ENCODE data around the gene GALNT1.

GALNT1 gene

GRCh38 chr18:35731701-35732100 lies 150.2 kb downstream of the GALNT1 start:
- Histone ChIP-seq H3K4me3 (ENCODE audit: low read length) (no peak overlapping the region), H3K79me2 (ENCODE audit: control insufficient read depth, low read length) (no peaks in the 10 kb centered on the region), H3K27ac (ENCODE audit: low read depth, low read length) (no peak overlapping the region), H3K9me3 (ENCODE audit: control insufficient read depth, insufficient read depth, low read length) (no peaks in the 10 kb centered on the region), H3K4me1 (ENCODE audit: control insufficient read depth, low read length) (no peaks in the 10 kb centered on the region), H3K27me3 (ENCODE audit: control insufficient read depth, low read length) (0 out of 2 replicates have a peak, but pooled peaks cover 4% of the 10 kb centered on the region), H3F3A (ENCODE audit: control insufficient read depth, insufficient read depth) (no peaks in the 10 kb centered on the region), H4K20me1 (ENCODE audit: control insufficient read depth, insufficient read depth, low read depth, low read length) (no peaks in the 10 kb centered on the region), H3K36me3 (ENCODE audit: control insufficient read depth, low read length) (no peaks in the 10 kb centered on the region), H3K9me2 (replicated peaks; ENCODE audit: control insufficient read depth, low read length) (no peaks in the 10 kb centered on the region), H3K4me2 (ENCODE audit: low read length) (no peak overlapping the region)
- TF ChIP-seq EZH2phosphoT487 (IDR thresholded peaks at IDR 0.05; ENCODE audit: borderline replicate concordance, low read length) (no peak), CTCF (IDR thresholded peaks at IDR 0.05; ENCODE audit: low read depth, low read length, poor library complexity, severe bottlenecking) (no peak)

- Histone ChIP-seq H3K27me3 (ENCODE audit: control insufficient read depth, low read length) (0 out of 2 replicates have a peak, but pooled peaks cover 4% of the 10 kb centered on the region), H3K27ac (ENCODE audit: low read depth, low read length) (no peak overlapping the region), H3K4me3 (ENCODE audit: low read length) (no peak overlapping the region), H3K79me2 (ENCODE audit: control insufficient read depth, low read length) (no peaks in the 10 kb centered on the region), H3K36me3 (ENCODE audit: control insufficient read depth, low read length) (no peaks in the 10 kb centered on the region), H3K9me3 (ENCODE audit: control insufficient read depth, insufficient read depth, low read length) (no peaks in the 10 kb centered on the region), H3K4me2 (ENCODE audit: low read length) (no peak overlapping the region), H3K9me2 (replicated peaks; ENCODE audit: control insufficient read depth, low read length) (no peaks in the 10 kb centered on the region), H4K20me1 (ENCODE audit: control insufficient read depth, insufficient read depth, low read depth, low read length) (no peaks in the 10 kb centered on the region), H3F3A (ENCODE audit: control insufficient read depth, insufficient read depth) (no peaks in the 10 kb centered on the region), H3K4me1 (ENCODE audit: control insufficient read depth, low read length) (no peaks in the 10 kb centered on the region)
- TF ChIP-seq EZH2phosphoT487 (IDR thresholded peaks at IDR 0.05; ENCODE audit: borderline replicate concordance, low read length) (no peak), CTCF (IDR thresholded peaks at IDR 0.05; ENCODE audit: low read depth, low read length, poor library complexity, severe bottlenecking) (no peak)
These were observed 150.6 kb downstream of the GALNT1 start for GRCh38 chr18:35732162-35732561.

GRCh38 chr18:35732636-35733035 lies 151.1 kb downstream of the GALNT1 start:
- H3F3A ChIP-seq (ENCODE audit: control insufficient read depth, insufficient read depth): no peaks in the 10 kb centered on the region
- H3K27ac ChIP-seq (ENCODE audit: low read depth, low read length): no peak overlapping the region
- no peak overlapping the region for H3K4me2 ChIP-seq (ENCODE audit: low read length)
- TF ChIP-seq EZH2phosphoT487 (IDR thresholded peaks at IDR 0.05; ENCODE audit: borderline replicate concordance, low read length): no peak
- no peak for TF ChIP-seq CTCF (IDR thresholded peaks at IDR 0.05; ENCODE audit: low read depth, low read length, poor library complexity, severe bottlenecking)
- H4K20me1 ChIP-seq (ENCODE audit: control insufficient read depth, insufficient read depth, low read depth, low read length): no peaks in the 10 kb centered on the region
- no peaks in the 10 kb centered on the region for H3K79me2 ChIP-seq (ENCODE audit: control insufficient read depth, low read length)
- H3K4me3 ChIP-seq (ENCODE audit: low read length): no peak overlapping the region
- no peaks in the 10 kb centered on the region for H3K36me3 ChIP-seq (ENCODE audit: control insufficient read depth, low read length)
- no peaks in the 10 kb centered on the region for H3K4me1 ChIP-seq (ENCODE audit: control insufficient read depth, low read length)
- H3K9me3 ChIP-seq (ENCODE audit: control insufficient read depth, insufficient read depth, low read length): no peaks in the 10 kb centered on the region
- H3K27me3 ChIP-seq (ENCODE audit: control insufficient read depth, low read length): 0 out of 2 replicates have a peak, but pooled peaks cover 4% of the 10 kb centered on the region
- H3K9me2 ChIP-seq (replicated peaks; ENCODE audit: control insufficient read depth, low read length): no peaks in the 10 kb centered on the region
